ENCODE results near the gene OOSP3.

DNA sequence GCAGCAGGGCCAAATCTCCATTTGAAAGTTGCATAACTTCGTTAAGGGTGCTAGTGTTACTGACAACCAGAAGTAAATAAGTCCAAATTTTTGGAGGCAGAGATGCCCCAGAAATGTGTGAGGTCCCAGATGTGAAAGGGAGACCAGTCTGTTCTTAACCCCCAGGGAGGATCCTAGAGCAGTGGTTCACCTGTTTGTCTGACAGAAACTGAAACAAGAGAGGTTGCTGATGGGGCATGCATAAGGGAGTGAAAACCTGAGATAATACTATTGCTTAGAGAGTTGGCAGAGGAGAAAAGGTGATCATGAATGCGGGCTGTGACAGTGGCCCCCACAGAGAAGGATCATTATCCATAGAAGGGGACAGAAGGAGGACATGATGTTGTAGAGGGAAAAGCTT lies 37.1 kb upstream of the OOSP3 start:
- TF ChIP-seq, protein P1, sequence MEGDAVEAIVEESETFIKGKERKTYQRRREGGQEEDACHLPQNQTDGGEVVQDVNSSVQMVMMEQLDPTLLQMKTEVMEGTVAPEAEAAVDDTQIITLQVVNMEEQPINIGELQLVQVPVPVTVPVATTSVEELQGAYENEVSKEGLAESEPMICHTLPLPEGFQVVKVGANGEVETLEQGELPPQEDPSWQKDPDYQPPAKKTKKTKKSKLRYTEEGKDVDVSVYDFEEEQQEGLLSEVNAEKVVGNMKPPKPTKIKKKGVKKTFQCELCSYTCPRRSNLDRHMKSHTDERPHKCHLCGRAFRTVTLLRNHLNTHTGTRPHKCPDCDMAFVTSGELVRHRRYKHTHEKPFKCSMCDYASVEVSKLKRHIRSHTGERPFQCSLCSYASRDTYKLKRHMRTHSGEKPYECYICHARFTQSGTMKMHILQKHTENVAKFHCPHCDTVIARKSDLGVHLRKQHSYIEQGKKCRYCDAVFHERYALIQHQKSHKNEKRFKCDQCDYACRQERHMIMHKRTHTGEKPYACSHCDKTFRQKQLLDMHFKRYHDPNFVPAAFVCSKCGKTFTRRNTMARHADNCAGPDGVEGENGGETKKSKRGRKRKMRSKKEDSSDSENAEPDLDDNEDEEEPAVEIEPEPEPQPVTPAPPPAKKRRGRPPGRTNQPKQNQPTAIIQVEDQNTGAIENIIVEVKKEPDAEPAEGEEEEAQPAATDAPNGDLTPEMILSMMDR (IDR thresholded peaks at IDR 0.05): no peak
- TF ChIP-seq POLR2A (IDR thresholded peaks at IDR 0.05): no peak
